NCI-H1105 (cell line): ENCODE data around the gene SLC16A4.
A peak's percentile ranks its signal among the peaks of the same experiment; 100 is the strongest.
"Not testable (repeated sequence)": the region's sequence is repeated elsewhere in the genome, so short reads cannot be mapped to it uniquely, and the experiment has no call there.

ENCODE experiments used
- DNase-seq: peaks from one replicate; lab custom pipeline; 2025; lab: John Stamatoyannopoulos, UW

The SLC16A4 gene

GRCh38 chr1:110408488-110408887, 17.7 kb upstream of the SLC16A4 start:
- no peak for DNase-seq

- peak; percentile 88 for DNase-seq
Observed at GRCh38 chr1:110407260-110408210, 16.7 kb upstream of the SLC16A4 start, which contains the start of gene LAMTOR5. Gene LAMTOR5 (minus strand): TSS chr1:110407694. CDS start chr1:110407620, 74 bp downstream.

GRCh38 chr1:110406407-110406806, 15.6 kb upstream of the SLC16A4 start:
- not testable (repeated sequence) for DNase-seq

GRCh38 chr1:110404401-110404800, 13.6 kb upstream of the SLC16A4 start:
- no peak for DNase-seq

GRCh38 chr1:110403805-110404204, 13.0 kb upstream of the SLC16A4 start:
- no peak for DNase-seq

- DNase-seq = not testable (repeated sequence)
Observed at GRCh38 chr1:110396259-110396958, 5.6 kb upstream of the SLC16A4 start.

GRCh38 chr1:110394493-110394820, 3.6 kb upstream of the SLC16A4 start:
- no peak for DNase-seq

GRCh38 chr1:110393691-110394492, 3.1 kb upstream of the SLC16A4 start:
- DNase-seq = no peak

GRCh38 chr1:110393286-110393685, 2.5 kb upstream of the SLC16A4 start:
- DNase-seq = no peak

- no peak for DNase-seq
Observed at GRCh38 chr1:110390096-110390495, 730 bp downstream of the SLC16A4 start.

GRCh38 chr1:110387048-110387754, 3.6 kb downstream of the SLC16A4 start:
- DNase-seq = no peak

GRCh38 chr1:110385369-110385768, 5.5 kb downstream of the SLC16A4 start:
- no peak for DNase-seq

GRCh38 chr1:110384581-110385321, 6.1 kb downstream of the SLC16A4 start:
- DNase-seq = no peak

GRCh38 chr1:110383251-110383990, 7.4 kb downstream of the SLC16A4 start:
- DNase-seq = no peak

- DNase-seq = no peak
Observed at GRCh38 chr1:110380672-110381283, 10.0 kb downstream of the SLC16A4 start.

GRCh38 chr1:110375490-110375889, 15.3 kb downstream of the SLC16A4 start:
- no peak for DNase-seq

- DNase-seq = no peak
Observed at GRCh38 chr1:110370827-110371226, 20.0 kb downstream of the SLC16A4 start.

- DNase-seq = no peak
Observed at GRCh38 chr1:110364221-110364620, 26.6 kb downstream of the SLC16A4 start.

- DNase-seq = no peak
Observed at GRCh38 chr1:110361856-110362255, 29.0 kb downstream of the SLC16A4 start.

- no peak for DNase-seq
Observed at GRCh38 chr1:110360431-110360830, 30.4 kb downstream of the SLC16A4 start.
